Measurements from ENCODE around the gene CAMKMT.

GRCh38 chr2:44632931-44633689 is 271.4 kb downstream of the CAMKMT start:
- no peak for TF ChIP-seq CTCF (IDR thresholded peaks at IDR 0.05)
- TF ChIP-seq POLR2A (IDR thresholded peaks at IDR 0.05): no peak
- TF ChIP-seq POLR2AphosphoS5 (IDR thresholded peaks at IDR 0.05): no peak

Measured in transverse colon (tissue), 4 donors.